Thoracic aorta (tissue), 2 donors: Measurements from ENCODE around the gene TRAPPC2L. TPM values are rescaled to one million over a fixed set of nuclear protein-coding genes. Genes with fewer than 3 reads are reported as not detected.

ENCODE experiments used
- ATAC-seq: fragments of 150-250 bp; one replicate; pipeline ENCODE4 v1.8.0; 2017; ENCODE audit warnings: low read depth; ENCODE audit not compliant: insufficient number of reproducible peaks, low FRiP score
- DNase-seq: peaks from one replicate; pipeline ENCODE4 v3.0.0-alpha.2; 2020; ENCODE audit warnings: low spot score
- H3K27ac ChIP-seq, 2 donors: fragments of 200-600 bp; sonication (generic); 1 replicate in 1 of 2; 2 replicates in 1 of 2; pipeline ENCODE4 v1.5.1; 2016; ENCODE audit warnings: mild to moderate bottlenecking in 2 of 2, moderate library complexity in 2 of 2
- H3K27me3 ChIP-seq: fragments of 200-600 bp; sonication (generic); replicated peaks from 2 replicates; pipeline ENCODE4 v1.6.0; 2016; ENCODE audit warnings: mild to moderate bottlenecking; ENCODE audit not compliant: insufficient read depth
- H3K36me3 ChIP-seq: fragments of 200-600 bp; sonication (generic); one replicate; pipeline ENCODE4 v1.5.1; 2016
- H3K4me1 ChIP-seq, 2 donors: fragments of 200-600 bp; sonication (generic); 1 replicate in 1 of 2; 2 replicates in 1 of 2; pipeline versions ENCODE4 v1.5.1 to v1.6.0; 2016; ENCODE audit warnings: low read depth in 2 of 2, mild to moderate bottlenecking in 1 of 2; ENCODE audit not compliant: control insufficient read depth in 1 of 2
- H3K4me3 ChIP-seq: fragments of 200-600 bp; sonication (generic); 2 replicates; pipeline ENCODE4 v1.5.1; 2016; ENCODE audit warnings: mild to moderate bottlenecking
- H3K9me3 ChIP-seq: fragments of 200-600 bp; sonication (generic); 2 replicates; pipeline ENCODE4 v1.5.1; 2016
- total RNA-seq, 2 donors: library from RNA; depleted of rRNA; stranded (reverse); fragments of >200 nt; gene quantifications; one replicate each; pipeline versions ENCODE4 v1.1.0 to v1.2.3, GENCODE V29; 2016
- TF ChIP-seq, protein P1 (sequence below): fragments of 200-600 bp; sonication (generic); IDR thresholded peaks from one replicate; pipeline ENCODE4 v1.5.1; 2019; ENCODE audit warnings: antibody characterized with exemption

Gene TRAPPC2L
- total RNA-seq, 2 donors from 2014 or later: 12.4 to 31.4 TPM

DNA sequence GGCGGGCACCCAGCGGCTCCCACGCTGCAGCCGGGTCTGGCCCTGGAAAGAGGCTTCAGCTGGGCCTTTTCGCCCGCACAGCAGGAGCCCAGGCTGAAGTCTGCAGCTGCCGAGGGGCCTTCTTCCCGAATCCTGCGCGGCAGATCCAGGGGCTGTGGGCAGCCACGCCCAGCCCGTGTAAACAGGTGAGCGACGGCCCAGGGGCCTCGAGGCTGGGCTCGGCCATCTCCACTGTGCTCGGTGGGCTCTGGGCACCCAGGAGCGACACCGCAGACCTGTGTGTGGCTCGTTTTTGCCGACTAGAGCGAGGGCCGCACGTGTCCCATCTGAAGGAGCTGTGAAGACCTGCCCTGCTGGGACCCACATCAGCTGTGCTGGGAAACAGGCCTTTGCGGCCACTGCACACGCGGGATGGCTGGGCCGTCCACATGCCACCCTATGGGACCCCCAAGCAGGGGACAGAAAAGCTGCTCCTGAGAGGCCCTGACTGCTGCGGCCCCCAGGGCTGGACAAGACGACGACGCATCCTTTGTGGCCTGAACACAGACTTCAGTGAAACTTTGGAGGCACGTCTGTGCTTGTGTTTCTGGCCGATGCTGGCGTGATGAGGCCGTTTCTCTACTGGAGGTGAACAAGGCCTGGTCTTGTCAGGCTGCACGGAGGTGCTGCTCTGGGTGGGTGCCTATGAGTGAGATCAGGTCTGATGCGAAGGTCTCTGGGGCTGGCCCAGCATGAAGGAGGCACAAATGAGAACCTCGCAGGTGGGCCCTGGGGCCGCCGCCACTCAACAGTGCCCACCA, 40.0 kb upstream of the TRAPPC2L start:
- ATAC-seq (no peak), DNase-seq (no peak)
- no peak overlapping the region for H3K27ac ChIP-seq

GRCh38 chr16:88817785-88818574, 38.9 kb upstream of the TRAPPC2L start:
- DNase-seq (no peak), ATAC-seq (no peak)
- Histone ChIP-seq H3K4me3 (no peak overlapping the region), H3K27me3 (no peaks in the 10 kb centered on the region), H3K4me1 (peaks cover 0 to 6% of the 10 kb centered on the region in 2 donors), H3K9me3 (no peaks in the 10 kb centered on the region), H3K36me3 (peaks cover 18% of the 10 kb centered on the region), H3K27ac (no peak overlapping the region)
- TF ChIP-seq, protein P1, sequence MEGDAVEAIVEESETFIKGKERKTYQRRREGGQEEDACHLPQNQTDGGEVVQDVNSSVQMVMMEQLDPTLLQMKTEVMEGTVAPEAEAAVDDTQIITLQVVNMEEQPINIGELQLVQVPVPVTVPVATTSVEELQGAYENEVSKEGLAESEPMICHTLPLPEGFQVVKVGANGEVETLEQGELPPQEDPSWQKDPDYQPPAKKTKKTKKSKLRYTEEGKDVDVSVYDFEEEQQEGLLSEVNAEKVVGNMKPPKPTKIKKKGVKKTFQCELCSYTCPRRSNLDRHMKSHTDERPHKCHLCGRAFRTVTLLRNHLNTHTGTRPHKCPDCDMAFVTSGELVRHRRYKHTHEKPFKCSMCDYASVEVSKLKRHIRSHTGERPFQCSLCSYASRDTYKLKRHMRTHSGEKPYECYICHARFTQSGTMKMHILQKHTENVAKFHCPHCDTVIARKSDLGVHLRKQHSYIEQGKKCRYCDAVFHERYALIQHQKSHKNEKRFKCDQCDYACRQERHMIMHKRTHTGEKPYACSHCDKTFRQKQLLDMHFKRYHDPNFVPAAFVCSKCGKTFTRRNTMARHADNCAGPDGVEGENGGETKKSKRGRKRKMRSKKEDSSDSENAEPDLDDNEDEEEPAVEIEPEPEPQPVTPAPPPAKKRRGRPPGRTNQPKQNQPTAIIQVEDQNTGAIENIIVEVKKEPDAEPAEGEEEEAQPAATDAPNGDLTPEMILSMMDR: no peak

More for the DNA sequence above, 40.0 kb upstream of the TRAPPC2L start:
- Histone ChIP-seq H3K4me1 (peaks cover 0 to 16% of the 10 kb centered on the region in 2 donors), H3K9me3 (no peaks in the 10 kb centered on the region), H3K27me3 (no peaks in the 10 kb centered on the region), H3K36me3 (peaks cover 8% of the 10 kb centered on the region), H3K4me3 (no peak overlapping the region)
- TF ChIP-seq, protein P1: no peak

DNA sequence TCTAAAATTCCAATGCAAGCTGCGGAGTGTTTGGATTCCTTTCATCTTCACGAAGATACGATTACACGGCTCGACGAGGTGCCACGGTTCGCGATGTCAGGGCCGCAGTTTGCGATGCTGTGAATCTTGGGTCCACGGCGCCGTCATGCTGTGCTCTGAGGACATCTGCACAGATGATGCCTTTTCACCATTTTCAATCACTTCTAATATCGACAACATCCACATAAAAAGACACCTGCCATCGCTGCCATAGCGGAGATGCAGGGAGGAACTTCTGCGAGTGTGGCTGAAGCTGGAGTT, 38.4 kb upstream of the TRAPPC2L start:
- no peak overlapping the region for H3K4me3 ChIP-seq
- no peak overlapping the region for H3K27ac ChIP-seq
- no peaks in the 10 kb centered on the region for H3K27me3 ChIP-seq
- TF ChIP-seq, protein P1: no peak
- H3K36me3 ChIP-seq: peaks cover 20% of the 10 kb centered on the region
- DNase-seq (no peak), ATAC-seq (no peak)
- no peaks in the 10 kb centered on the region for H3K9me3 ChIP-seq
- peaks cover 0 to under 1% of the 10 kb centered on the region in 2 donors for H3K4me1 ChIP-seq

DNA sequence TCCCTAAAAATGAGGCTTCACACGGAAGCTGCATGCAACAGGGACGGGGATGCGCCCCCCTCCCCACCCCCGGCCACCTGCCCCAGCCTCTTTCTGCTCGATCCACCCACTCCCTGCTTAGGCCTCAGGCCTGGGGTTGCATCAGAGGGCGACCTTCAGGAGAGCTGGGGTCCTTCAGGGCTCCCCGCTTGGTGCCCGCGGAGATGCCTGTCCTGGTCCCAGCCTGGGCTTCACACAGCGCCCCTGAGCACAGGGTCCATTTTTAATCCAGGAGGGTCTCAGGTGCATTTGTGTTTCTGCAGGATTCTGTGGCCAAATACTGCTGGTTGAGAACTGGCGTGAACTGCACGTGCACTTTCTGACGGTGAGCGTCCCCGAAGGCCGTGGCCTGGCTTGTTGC, 37.8 kb upstream of the TRAPPC2L start:
- TF ChIP-seq, protein P1: no peak
- no peaks in the 10 kb centered on the region for H3K9me3 ChIP-seq
- H3K36me3 ChIP-seq: peaks cover 20% of the 10 kb centered on the region
- ATAC-seq: no peak
- no peak overlapping the region for H3K4me3 ChIP-seq
- no peaks in the 10 kb centered on the region for H3K27me3 ChIP-seq
- no peaks in the 10 kb centered on the region for H3K4me1 ChIP-seq
- H3K27ac ChIP-seq: no peak overlapping the region
- DNase-seq: no peak

DNA sequence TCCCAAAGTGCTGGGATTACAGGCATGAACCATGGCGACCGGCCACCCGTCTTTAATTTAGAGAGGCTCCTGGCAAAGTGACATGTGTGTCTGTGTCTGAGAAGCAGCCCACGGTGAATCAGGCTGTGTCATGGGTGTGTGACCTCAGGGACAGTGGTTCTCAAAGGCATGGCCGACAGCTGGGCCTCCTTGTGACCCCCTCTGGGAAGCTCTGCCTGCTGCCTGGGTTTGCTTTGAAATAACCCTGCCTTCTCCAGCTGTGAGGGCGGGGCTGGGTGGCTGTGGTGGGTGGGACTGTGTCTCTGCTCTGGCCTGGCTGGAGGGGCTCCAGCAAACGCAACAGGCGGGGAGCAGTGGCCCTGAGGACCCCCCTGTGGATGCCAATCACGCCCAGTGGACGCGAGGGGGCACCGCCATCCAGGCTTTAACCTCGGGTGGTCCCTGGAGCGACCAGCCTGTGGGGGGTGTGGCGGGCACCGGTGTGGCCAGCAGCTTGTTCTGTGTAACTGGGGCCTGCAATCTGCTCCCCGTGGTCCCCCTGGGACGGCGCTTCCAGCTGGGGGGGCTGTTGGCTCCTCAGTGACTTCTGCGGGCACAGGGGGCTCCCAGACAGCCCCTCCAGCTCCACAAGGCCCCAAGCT, 36.4 kb upstream of the TRAPPC2L start:
- peaks cover 25% of the 10 kb centered on the region for H3K36me3 ChIP-seq
- H3K27me3 ChIP-seq: no peaks in the 10 kb centered on the region
- no peaks in the 10 kb centered on the region for H3K9me3 ChIP-seq
- H3K4me3 ChIP-seq: no peak overlapping the region
- ATAC-seq (no peak), DNase-seq (no peak)
- TF ChIP-seq, protein P1: no peak
- no peaks in the 10 kb centered on the region for H3K4me1 ChIP-seq
- no peak overlapping the region for H3K27ac ChIP-seq
